GM12878 (cell line): ENCODE data around the gene MLXIP. TPM values are rescaled to one million over a fixed set of nuclear protein-coding genes. Genes with fewer than 3 reads are reported as not detected.

Experiments
- polyA plus RNA-seq, 11 experiments: library from polyadenylated mRNA; depleted of rRNA in 4 of 11; unstranded in 6 of 11; stranded (reverse) in 5 of 11; fragments of >200 nt; fragmentation: Nextera tagmentation in 4 of 11; fragmentation: Illumina TruSeq in 1 of 11; extraction: Ambion mirVana in 4 of 11; extraction: Trizol in 1 of 11; gene quantifications; 1 replicate in 1 of 11; 2 replicates in 10 of 11; pipeline versions ENCODE4 v1.2.1 to v1.2.3, GENCODE V29; 2011 to 2016; ENCODE audit warnings: inconsistent platforms in 2 of 11, missing spikeins in 2 of 11, low read depth in 1 of 11
- total RNA-seq, 4 experiments: library from RNA; depleted of rRNA in 3 of 4; stranded (reverse); fragments of >200 nt in 3 of 4; fragmentation: Illumina TruSeq in 1 of 4; extraction: Trizol in 1 of 4; gene quantifications; 2 replicates each; pipeline versions ENCODE4 v1.2.1 to v1.2.3, GENCODE V29; 2013 to 2021
- TF ChIP-seq, protein P1 (sequence below): fragments of 450-650 bp; formaldehyde crosslinking; IDR thresholded peaks from 2 replicates; pipeline ENCODE4 v1.5.0; 2022; ENCODE audit warnings: mild to moderate bottlenecking, missing genetic modification characterization
- TF ChIP-seq, protein P2 (sequence below): fragments of 450-650 bp; IDR thresholded peaks from 2 replicates; pipeline ENCODE4 v1.6.1; 2017; ENCODE audit warnings: low read depth, mild to moderate bottlenecking, moderate library complexity
- TF ChIP-seq, protein P3 (sequence below): fragments of 450-650 bp; IDR thresholded peaks from 2 replicates; pipeline ENCODE4 v1.6.1; 2017; ENCODE audit warnings: mild to moderate bottlenecking, low read depth, inconsistent platforms; ENCODE audit not compliant: poor library complexity, severe bottlenecking

MLXIP gene
- total and polyA plus RNA-seq, 10 of the 15 experiments (the other 5 are each of a cell fraction or from before 2014, with no cell fraction given), result 1.1 to 23.7 (median 7.0) TPM

DNA sequence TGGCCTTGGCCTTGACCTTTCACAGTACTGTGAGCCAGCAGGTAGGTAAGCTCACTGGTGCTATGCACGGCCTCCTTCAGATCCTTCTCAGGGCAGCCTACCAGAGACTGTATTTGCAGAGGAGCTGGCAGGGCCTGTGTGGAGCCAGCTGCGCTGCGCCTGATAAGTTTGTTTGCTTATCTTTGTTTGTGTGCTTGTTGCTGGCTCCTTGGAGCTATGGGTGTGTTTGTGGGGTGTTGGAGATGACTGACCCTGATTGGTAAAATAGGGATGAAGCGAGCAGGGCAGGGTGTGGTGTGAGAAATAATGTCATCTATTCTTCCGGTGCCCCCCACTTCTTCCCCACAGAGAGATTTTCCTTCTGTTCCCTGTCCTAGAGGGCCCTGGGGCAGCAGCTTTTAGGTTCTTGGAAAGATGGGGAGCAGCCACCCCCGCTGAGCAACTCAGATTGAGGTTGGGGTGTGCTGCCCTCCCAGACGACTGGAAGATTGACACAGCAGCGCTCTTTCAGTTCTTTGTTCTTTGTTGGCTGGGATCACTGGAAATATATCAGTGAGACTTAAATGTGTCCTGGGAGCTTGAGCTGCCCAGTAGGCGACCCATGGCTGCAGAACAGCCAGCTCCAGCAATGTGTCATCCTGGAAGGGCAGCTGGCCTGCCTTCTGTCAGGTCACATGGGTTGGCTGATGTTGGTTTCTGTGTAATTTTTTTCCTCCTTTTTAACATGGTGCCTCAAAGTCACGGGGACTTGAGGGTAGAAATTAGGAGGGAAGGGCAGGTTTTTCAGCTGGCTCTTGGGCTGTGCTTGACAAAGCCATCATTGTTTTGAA is 19.6 kb downstream of the MLXIP start (continued):
- TF ChIP-seq, protein P1, sequence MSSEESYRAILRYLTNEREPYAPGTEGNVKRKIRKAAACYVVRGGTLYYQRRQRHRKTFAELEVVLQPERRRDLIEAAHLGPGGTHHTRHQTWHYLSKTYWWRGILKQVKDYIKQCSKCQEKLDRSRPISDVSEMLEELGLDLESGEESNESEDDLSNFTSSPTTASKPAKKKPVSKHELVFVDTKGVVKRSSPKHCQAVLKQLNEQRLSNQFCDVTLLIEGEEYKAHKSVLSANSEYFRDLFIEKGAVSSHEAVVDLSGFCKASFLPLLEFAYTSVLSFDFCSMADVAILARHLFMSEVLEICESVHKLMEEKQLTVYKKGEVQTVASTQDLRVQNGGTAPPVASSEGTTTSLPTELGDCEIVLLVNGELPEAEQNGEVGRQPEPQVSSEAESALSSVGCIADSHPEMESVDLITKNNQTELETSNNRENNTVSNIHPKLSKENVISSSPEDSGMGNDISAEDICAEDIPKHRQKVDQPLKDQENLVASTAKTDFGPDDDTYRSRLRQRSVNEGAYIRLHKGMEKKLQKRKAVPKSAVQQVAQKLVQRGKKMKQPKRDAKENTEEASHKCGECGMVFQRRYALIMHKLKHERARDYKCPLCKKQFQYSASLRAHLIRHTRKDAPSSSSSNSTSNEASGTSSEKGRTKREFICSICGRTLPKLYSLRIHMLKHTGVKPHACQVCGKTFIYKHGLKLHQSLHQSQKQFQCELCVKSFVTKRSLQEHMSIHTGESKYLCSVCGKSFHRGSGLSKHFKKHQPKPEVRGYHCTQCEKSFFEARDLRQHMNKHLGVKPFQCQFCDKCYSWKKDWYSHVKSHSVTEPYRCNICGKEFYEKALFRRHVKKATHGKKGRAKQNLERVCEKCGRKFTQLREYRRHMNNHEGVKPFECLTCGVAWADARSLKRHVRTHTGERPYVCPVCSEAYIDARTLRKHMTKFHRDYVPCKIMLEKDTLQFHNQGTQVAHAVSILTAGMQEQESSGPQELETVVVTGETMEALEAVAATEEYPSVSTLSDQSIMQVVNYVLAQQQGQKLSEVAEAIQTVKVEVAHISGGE (CRISPR knock-in tag), result no peak
- TF ChIP-seq, protein P2, sequence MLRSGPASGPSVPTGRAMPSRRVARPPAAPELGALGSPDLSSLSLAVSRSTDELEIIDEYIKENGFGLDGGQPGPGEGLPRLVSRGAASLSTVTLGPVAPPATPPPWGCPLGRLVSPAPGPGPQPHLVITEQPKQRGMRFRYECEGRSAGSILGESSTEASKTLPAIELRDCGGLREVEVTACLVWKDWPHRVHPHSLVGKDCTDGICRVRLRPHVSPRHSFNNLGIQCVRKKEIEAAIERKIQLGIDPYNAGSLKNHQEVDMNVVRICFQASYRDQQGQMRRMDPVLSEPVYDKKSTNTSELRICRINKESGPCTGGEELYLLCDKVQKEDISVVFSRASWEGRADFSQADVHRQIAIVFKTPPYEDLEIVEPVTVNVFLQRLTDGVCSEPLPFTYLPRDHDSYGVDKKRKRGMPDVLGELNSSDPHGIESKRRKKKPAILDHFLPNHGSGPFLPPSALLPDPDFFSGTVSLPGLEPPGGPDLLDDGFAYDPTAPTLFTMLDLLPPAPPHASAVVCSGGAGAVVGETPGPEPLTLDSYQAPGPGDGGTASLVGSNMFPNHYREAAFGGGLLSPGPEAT, result no peak
- TF ChIP-seq, protein P3, sequence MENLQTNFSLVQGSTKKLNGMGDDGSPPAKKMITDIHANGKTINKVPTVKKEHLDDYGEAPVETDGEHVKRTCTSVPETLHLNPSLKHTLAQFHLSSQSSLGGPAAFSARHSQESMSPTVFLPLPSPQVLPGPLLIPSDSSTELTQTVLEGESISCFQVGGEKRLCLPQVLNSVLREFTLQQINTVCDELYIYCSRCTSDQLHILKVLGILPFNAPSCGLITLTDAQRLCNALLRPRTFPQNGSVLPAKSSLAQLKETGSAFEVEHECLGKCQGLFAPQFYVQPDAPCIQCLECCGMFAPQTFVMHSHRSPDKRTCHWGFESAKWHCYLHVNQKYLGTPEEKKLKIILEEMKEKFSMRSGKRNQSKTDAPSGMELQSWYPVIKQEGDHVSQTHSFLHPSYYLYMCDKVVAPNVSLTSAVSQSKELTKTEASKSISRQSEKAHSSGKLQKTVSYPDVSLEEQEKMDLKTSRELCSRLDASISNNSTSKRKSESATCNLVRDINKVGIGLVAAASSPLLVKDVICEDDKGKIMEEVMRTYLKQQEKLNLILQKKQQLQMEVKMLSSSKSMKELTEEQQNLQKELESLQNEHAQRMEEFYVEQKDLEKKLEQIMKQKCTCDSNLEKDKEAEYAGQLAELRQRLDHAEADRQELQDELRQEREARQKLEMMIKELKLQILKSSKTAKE, result no peak
- TF ChIP-seq, all 136 proteins: peak for 0
